Progenitor cell of endocrine pancreas (in vitro differentiated cells): Measurements from ENCODE around the gene ADAMTS2. TPM values are rescaled to one million over a fixed set of nuclear protein-coding genes. Genes with fewer than 3 reads are reported as not detected.

Source experiments
- DNase-seq: peaks from one replicate; pipeline ENCODE4 v3.0.0; 2021; ENCODE audit warnings: low spot score; ENCODE audit not compliant: unreplicated experiment
- H3K27ac Mint-ChIP-seq: 2 replicates; pipeline ENCODE4 v1.8.0; 2021; ENCODE audit warnings: mild to moderate bottlenecking, moderate library complexity, mixed read lengths
- H3K27me3 Mint-ChIP-seq: 2 replicates; pipeline ENCODE4 v1.8.0; 2021; ENCODE audit warnings: mixed read lengths
- H3K36me3 Mint-ChIP-seq: 2 replicates; pipeline ENCODE4 v1.8.0; 2022; ENCODE audit warnings: mixed read lengths; ENCODE audit not compliant: insufficient read depth
- H3K4me1 Mint-ChIP-seq: 2 replicates; pipeline ENCODE4 v1.8.0; 2021; ENCODE audit warnings: low read depth, mixed read lengths
- H3K4me3 Mint-ChIP-seq: 2 replicates; pipeline ENCODE4 v1.8.0; 2021; ENCODE audit warnings: low read depth, mild to moderate bottlenecking, moderate library complexity, mixed read lengths
- H3K9me3 Mint-ChIP-seq: 2 replicates; pipeline ENCODE4 v1.8.0; 2021; ENCODE audit warnings: low read depth, mixed read lengths
- CTCF ChIP-seq: fragments of 200-600 bp; sonication (generic); IDR thresholded peaks from one replicate; pipeline ENCODE4 v1.5.0; 2021; ENCODE audit warnings: antibody characterized with exemption, mild to moderate bottlenecking; ENCODE audit not compliant: unreplicated experiment
- total RNA-seq: library from RNA; stranded (reverse); gene quantifications from 2 replicates; pipeline ENCODE4 v1.2.1, GENCODE V29; 2021

Gene ADAMTS2
- total RNA-seq, 1 donor from 2014 or later: 2.5 TPM

GRCh38 chr5:179192891-179193470 lies 152.3 kb downstream of the ADAMTS2 start:
- DNase-seq: no peak
- Mint-ChIP-seq H3K36me3 (no peaks in the 10 kb centered on the region), H3K4me1 (no peaks in the 10 kb centered on the region), H3K9me3 (no peaks in the 10 kb centered on the region), H3K27me3 (peaks cover 4% of the 10 kb centered on the region), H3K4me3 (no peak overlapping the region), H3K27ac (no peak overlapping the region)
- no peak for TF ChIP-seq CTCF

- H3K4me1 Mint-ChIP-seq: no peaks in the 10 kb centered on the region
- no peak overlapping the region for H3K27ac Mint-ChIP-seq
- H3K27me3 Mint-ChIP-seq: peaks cover 4% of the 10 kb centered on the region
- no peaks in the 10 kb centered on the region for H3K36me3 Mint-ChIP-seq
- no peak for DNase-seq
- TF ChIP-seq CTCF: no peak
- H3K9me3 Mint-ChIP-seq: no peaks in the 10 kb centered on the region
- no peak overlapping the region for H3K4me3 Mint-ChIP-seq
Measured at GRCh38 chr5:179192185-179192890, 152.9 kb downstream of the ADAMTS2 start.

- no peak for TF ChIP-seq CTCF
- H3K27me3 Mint-ChIP-seq: peaks cover 4% of the 10 kb centered on the region
- no peak overlapping the region for H3K4me3 Mint-ChIP-seq
- no peaks in the 10 kb centered on the region for H3K36me3 Mint-ChIP-seq
- no peaks in the 10 kb centered on the region for H3K4me1 Mint-ChIP-seq
- DNase-seq: no peak
- no peak overlapping the region for H3K27ac Mint-ChIP-seq
- H3K9me3 Mint-ChIP-seq: no peaks in the 10 kb centered on the region
Measured at GRCh38 chr5:179191506-179192184, 153.6 kb downstream of the ADAMTS2 start.

GRCh38 chr5:179190851-179191505 lies 154.3 kb downstream of the ADAMTS2 start:
- no peaks in the 10 kb centered on the region for H3K36me3 Mint-ChIP-seq
- H3K27me3 Mint-ChIP-seq: peaks cover 4% of the 10 kb centered on the region
- no peaks in the 10 kb centered on the region for H3K4me1 Mint-ChIP-seq
- H3K27ac Mint-ChIP-seq: no peak overlapping the region
- H3K9me3 Mint-ChIP-seq: no peaks in the 10 kb centered on the region
- no peak for DNase-seq
- no peak overlapping the region for H3K4me3 Mint-ChIP-seq
- no peak for TF ChIP-seq CTCF

- no peaks in the 10 kb centered on the region for H3K36me3 Mint-ChIP-seq
Measured at GRCh38 chr5:179188636-179189035, 156.6 kb downstream of the ADAMTS2 start.

More at GRCh38 chr5:179188636-179189035, 156.6 kb downstream of the ADAMTS2 start:
- Mint-ChIP-seq H3K27ac (no peak overlapping the region), H3K27me3 (peaks cover 4% of the 10 kb centered on the region), H3K4me1 (no peaks in the 10 kb centered on the region), H3K4me3 (no peak overlapping the region), H3K9me3 (no peaks in the 10 kb centered on the region)
- TF ChIP-seq CTCF: no peak
- no peak for DNase-seq
